ENCODE measurements around the gene PDCD6IP.

PDCD6IP gene

DNA sequence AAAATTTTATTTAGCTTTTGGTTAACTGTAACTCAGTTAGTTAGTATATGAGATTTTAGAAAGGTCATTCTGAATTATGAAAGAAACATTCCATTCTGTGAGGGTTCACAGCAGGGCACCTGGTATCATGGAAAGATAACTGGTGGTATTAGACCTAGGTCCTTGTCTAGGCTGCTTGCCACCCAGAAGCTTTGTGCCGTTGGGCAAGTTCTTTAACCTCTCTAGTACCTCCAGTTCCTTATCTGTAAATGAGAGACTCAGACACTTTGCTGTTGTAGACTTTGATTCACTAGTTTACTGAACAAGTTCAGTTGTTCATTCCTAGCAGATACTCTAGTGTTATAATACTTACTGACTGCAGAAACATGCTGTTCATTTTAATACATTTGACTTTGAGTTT lies 25.4 kb downstream of the PDCD6IP start:
- Histone ChIP-seq H4K20me1 (ENCODE audit: insufficient read depth, low read length) (no peaks in the 10 kb centered on the region; the same call in 1 of the 2 replicates), H3K4me2 (ENCODE audit: low read depth, low read length) (no peak overlapping the region), H3K27ac (ENCODE audit: low read length) (no peak overlapping the region), H2AFZ (ENCODE audit: low read length) (no peak overlapping the region), H3K9me2 (replicated peaks; ENCODE audit: insufficient read depth, low read length) (no peaks in the 10 kb centered on the region), H3K79me2 (ENCODE audit: low read length) (peaks cover 31% of the 10 kb centered on the region), H3K9ac (ENCODE audit: low read length) (no peak overlapping the region), H3K4me3 (ENCODE audit: low read length) (no peak overlapping the region), H3K4me1 (ENCODE audit: low read length) (no peaks in the 10 kb centered on the region), H3K27me3 (replicated peaks; ENCODE audit: insufficient read depth, low read length) (no peaks in the 10 kb centered on the region), H3K9me3 (replicated peaks; ENCODE audit: insufficient read depth, low read length) (no peaks in the 10 kb centered on the region), H3K36me3 (replicated peaks; ENCODE audit: insufficient read depth, low read length) (peaks cover 12% of the 10 kb centered on the region; the same call in 1 of the 2 replicates), H3F3A (ENCODE audit: insufficient read depth, low read length) (no peaks in the 10 kb centered on the region)
- TF ChIP-seq, protein P1, sequence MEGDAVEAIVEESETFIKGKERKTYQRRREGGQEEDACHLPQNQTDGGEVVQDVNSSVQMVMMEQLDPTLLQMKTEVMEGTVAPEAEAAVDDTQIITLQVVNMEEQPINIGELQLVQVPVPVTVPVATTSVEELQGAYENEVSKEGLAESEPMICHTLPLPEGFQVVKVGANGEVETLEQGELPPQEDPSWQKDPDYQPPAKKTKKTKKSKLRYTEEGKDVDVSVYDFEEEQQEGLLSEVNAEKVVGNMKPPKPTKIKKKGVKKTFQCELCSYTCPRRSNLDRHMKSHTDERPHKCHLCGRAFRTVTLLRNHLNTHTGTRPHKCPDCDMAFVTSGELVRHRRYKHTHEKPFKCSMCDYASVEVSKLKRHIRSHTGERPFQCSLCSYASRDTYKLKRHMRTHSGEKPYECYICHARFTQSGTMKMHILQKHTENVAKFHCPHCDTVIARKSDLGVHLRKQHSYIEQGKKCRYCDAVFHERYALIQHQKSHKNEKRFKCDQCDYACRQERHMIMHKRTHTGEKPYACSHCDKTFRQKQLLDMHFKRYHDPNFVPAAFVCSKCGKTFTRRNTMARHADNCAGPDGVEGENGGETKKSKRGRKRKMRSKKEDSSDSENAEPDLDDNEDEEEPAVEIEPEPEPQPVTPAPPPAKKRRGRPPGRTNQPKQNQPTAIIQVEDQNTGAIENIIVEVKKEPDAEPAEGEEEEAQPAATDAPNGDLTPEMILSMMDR (IDR thresholded peaks at IDR 0.05; ENCODE audit: low read length): no peak
- TF ChIP-seq EZH2 (optimal IDR thresholded peaks at IDR 0.05; ENCODE audit: low read depth, low read length) (no peak), EZH2phosphoT487 (IDR thresholded peaks at IDR 0.05; ENCODE audit: low read length) (no peak)
- no peak for DNase-seq

DNA sequence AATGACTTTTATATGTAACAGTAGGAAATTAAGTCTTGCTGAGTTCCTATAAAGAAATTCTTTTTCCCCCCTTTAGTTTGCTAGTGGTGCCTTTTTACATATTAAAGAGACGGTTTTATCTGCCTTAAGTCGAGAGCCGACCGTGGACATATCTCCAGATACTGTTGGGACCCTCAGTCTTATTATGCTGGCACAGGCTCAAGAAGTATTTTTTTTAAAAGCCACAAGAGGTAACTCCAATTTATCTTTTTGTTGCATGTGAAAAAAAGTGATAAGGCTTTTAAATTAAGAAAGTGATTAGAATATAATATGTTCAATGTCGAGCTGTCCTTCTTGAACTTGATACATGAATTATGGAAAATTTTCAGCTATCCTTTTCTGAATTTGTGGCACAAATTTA lies 26.7 kb downstream of the PDCD6IP start:
- no peaks in the 10 kb centered on the region for H3F3A ChIP-seq (ENCODE audit: insufficient read depth, low read length)
- no peaks in the 10 kb centered on the region; the same call in 1 of the 2 replicates for H4K20me1 ChIP-seq (ENCODE audit: insufficient read depth, low read length)
- H2AFZ ChIP-seq (ENCODE audit: low read length): no peak overlapping the region
- H3K27ac ChIP-seq (ENCODE audit: low read length): no peak overlapping the region
- no peak overlapping the region for H3K4me2 ChIP-seq (ENCODE audit: low read depth, low read length)
- H3K27me3 ChIP-seq (replicated peaks; ENCODE audit: insufficient read depth, low read length): no peaks in the 10 kb centered on the region
- TF ChIP-seq EZH2phosphoT487 (IDR thresholded peaks at IDR 0.05; ENCODE audit: low read length): no peak
- no peak for TF ChIP-seq EZH2 (optimal IDR thresholded peaks at IDR 0.05; ENCODE audit: low read depth, low read length)
- TF ChIP-seq, protein P1 (IDR thresholded peaks at IDR 0.05; ENCODE audit: low read length): no peak
- no peaks in the 10 kb centered on the region for H3K9me2 ChIP-seq (replicated peaks; ENCODE audit: insufficient read depth, low read length)
- no peak overlapping the region for H3K9ac ChIP-seq (ENCODE audit: low read length)
- no peak overlapping the region for H3K4me3 ChIP-seq (ENCODE audit: low read length)
- H3K36me3 ChIP-seq (replicated peaks; ENCODE audit: insufficient read depth, low read length): peaks cover 12% of the 10 kb centered on the region; the same call in 1 of the 2 replicates
- H3K9me3 ChIP-seq (replicated peaks; ENCODE audit: insufficient read depth, low read length): no peaks in the 10 kb centered on the region
- DNase-seq: no peak
- H3K4me1 ChIP-seq (ENCODE audit: low read length): no peaks in the 10 kb centered on the region
- H3K79me2 ChIP-seq (ENCODE audit: low read length): peaks cover 19% of the 10 kb centered on the region

DNA sequence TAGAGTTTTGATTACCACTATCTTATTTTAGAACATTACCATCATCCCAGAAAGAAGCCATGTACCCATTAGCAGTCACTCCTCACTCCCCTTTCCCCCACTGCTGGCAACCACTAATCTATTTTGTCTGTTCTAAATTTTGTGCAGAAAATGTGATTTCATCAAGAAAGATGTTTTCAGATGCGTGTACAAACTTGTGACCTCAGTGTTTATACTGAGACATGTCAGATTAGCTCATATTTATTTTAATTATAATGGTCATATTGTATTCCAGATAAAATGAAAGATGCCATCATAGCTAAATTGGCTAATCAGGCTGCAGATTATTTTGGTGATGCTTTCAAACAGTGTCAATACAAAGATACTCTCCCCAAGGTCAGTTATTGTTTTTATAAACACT lies 27.8 kb downstream of the PDCD6IP start:
- H3K27me3 ChIP-seq (replicated peaks; ENCODE audit: insufficient read depth, low read length): no peaks in the 10 kb centered on the region
- no peak for DNase-seq
- no peak overlapping the region for H3K9ac ChIP-seq (ENCODE audit: low read length)
- H4K20me1 ChIP-seq (ENCODE audit: insufficient read depth, low read length): no peaks in the 10 kb centered on the region; the same call in 1 of the 2 replicates
- H3K4me2 ChIP-seq (ENCODE audit: low read depth, low read length): no peak overlapping the region
- H3K9me2 ChIP-seq (replicated peaks; ENCODE audit: insufficient read depth, low read length): no peaks in the 10 kb centered on the region
- H3F3A ChIP-seq (ENCODE audit: insufficient read depth, low read length): no peaks in the 10 kb centered on the region
- no peak overlapping the region for H3K27ac ChIP-seq (ENCODE audit: low read length)
- peaks cover 8% of the 10 kb centered on the region; the same call in 1 of the 2 replicates for H3K79me2 ChIP-seq (ENCODE audit: low read length)
- H3K9me3 ChIP-seq (replicated peaks; ENCODE audit: insufficient read depth, low read length): no peaks in the 10 kb centered on the region
- no peak for TF ChIP-seq EZH2phosphoT487 (IDR thresholded peaks at IDR 0.05; ENCODE audit: low read length)
- TF ChIP-seq, protein P1 (IDR thresholded peaks at IDR 0.05; ENCODE audit: low read length): no peak
- TF ChIP-seq EZH2 (optimal IDR thresholded peaks at IDR 0.05; ENCODE audit: low read depth, low read length): no peak
- no peaks in the 10 kb centered on the region for H3K4me1 ChIP-seq (ENCODE audit: low read length)
- H3K36me3 ChIP-seq (replicated peaks; ENCODE audit: insufficient read depth, low read length): peaks cover 8% of the 10 kb centered on the region; the same call in 1 of the 2 replicates
- no peak overlapping the region for H3K4me3 ChIP-seq (ENCODE audit: low read length)
- no peak overlapping the region for H2AFZ ChIP-seq (ENCODE audit: low read length)

Measured in MM.1S (cell line).